Uterus (tissue), 4 donors: ENCODE measurements around the gene DMD. TPM values are rescaled to one million over a fixed set of nuclear protein-coding genes. Genes with fewer than 3 reads are reported as not detected.

Source experiments
- DNase-seq, 2 donors: peaks; one replicate each; pipeline ENCODE4 v3.0.0-alpha.2; 2019 to 2020
- H3K27ac ChIP-seq, 2 donors: fragments of 200-600 bp; sonication (generic); 1 replicate in 1 of 2; 2 replicates in 1 of 2; pipeline ENCODE4 v1.5.1; 2016 to 2018
- H3K27me3 ChIP-seq, 2 donors: fragments of 200-600 bp; sonication (generic); one replicate each; pipeline ENCODE4 v1.5.1; 2018 to 2019; ENCODE audit warnings: control low read depth in 1 of 2
- H3K36me3 ChIP-seq, 2 donors: fragments of 200-600 bp; sonication (generic); one replicate each; pipeline ENCODE4 v1.5.1; 2019; ENCODE audit warnings: control low read depth in 1 of 2
- H3K4me1 ChIP-seq, 2 donors: fragments of 200-600 bp; sonication (generic); one replicate each; pipeline ENCODE4 v1.5.1; 2018 to 2019; ENCODE audit warnings: control low read depth in 1 of 2
- H3K4me3 ChIP-seq, 2 donors: fragments of 200-600 bp; sonication (generic); 1 replicate in 1 of 2; 2 replicates in 1 of 2; pipeline ENCODE4 v1.5.1; 2018 to 2019; ENCODE audit warnings: mild to moderate bottlenecking in 1 of 2
- H3K9me3 ChIP-seq, 2 donors: fragments of 200-600 bp; sonication (generic); one replicate each; pipeline ENCODE4 v1.5.1; 2019; ENCODE audit warnings: control low read depth in 1 of 2
- CTCF ChIP-seq, 4 experiments: fragments of 200-600 bp in 2 of 4; fragments of 450-650 bp in 2 of 4; sonication (generic) in 2 of 4; IDR thresholded peaks; one replicate each; pipeline ENCODE4 v1.5.1; 2016 to 2019; ENCODE audit warnings: antibody characterized with exemption in 4 of 4, mild to moderate bottlenecking in 2 of 4, moderate library complexity in 1 of 4
- POLR2A ChIP-seq, 2 donors: fragments of 450-650 bp; IDR thresholded peaks; one replicate each; pipeline ENCODE4 v1.6.1; 2016; ENCODE audit warnings: antibody characterized with exemption in 2 of 2, mild to moderate bottlenecking in 1 of 2, moderate library complexity in 1 of 2
- intact Hi-C: fragments of 100-400 bp; cut with DNase I; formaldehyde crosslinking; loops from one replicate; pipeline ENCODE4 v1.15.1; 2023; ENCODE audit warnings: low total_unique reads
- total RNA-seq, 4 donors: library from RNA; depleted of rRNA in 3 of 4; stranded (reverse); fragments of >200 nt in 3 of 4; gene quantifications; one replicate each; pipeline versions ENCODE4 v1.1.0 to v1.2.4, GENCODE V29; 2014 to 2023
- donor health status: DM: yes; HTN: yes; CAD: no.

Gene DMD
- total RNA-seq, 4 donors from 2014 or later, result 73.8 to 147 (median 97.8) TPM

- no peak for TF ChIP-seq POLR2A (IDR thresholded peaks at IDR 0.05)
- no peak for TF ChIP-seq CTCF (IDR thresholded peaks at IDR 0.05)
- no peaks in the 10 kb centered on the region for H3K4me1 ChIP-seq
- intact Hi-C loops, result no loop called here
- no peaks in the 10 kb centered on the region for H3K36me3 ChIP-seq
- no peak overlapping the region for H3K27ac ChIP-seq
- no peaks in the 10 kb centered on the region for H3K9me3 ChIP-seq
- no peak overlapping the region for H3K4me3 ChIP-seq
- DNase-seq, result no peak
- no peaks in the 10 kb centered on the region for H3K27me3 ChIP-seq
Measured at GRCh38 chrX:31128855-31129254, 2082.5 kb downstream of the DMD start.

- Histone ChIP-seq H3K27me3 (no peaks in the 10 kb centered on the region), H3K36me3 (no peaks in the 10 kb centered on the region), H3K9me3 (no peaks in the 10 kb centered on the region), H3K27ac (no peak overlapping the region), H3K4me3 (no peak overlapping the region), H3K4me1 (no peaks in the 10 kb centered on the region)
- no peak for DNase-seq
- TF ChIP-seq POLR2A (IDR thresholded peaks at IDR 0.05), result no peak
- TF ChIP-seq CTCF (IDR thresholded peaks at IDR 0.05), result no peak
- intact Hi-C loops, result no loop called here
Measured at GRCh38 chrX:31127716-31128115, 2083.6 kb downstream of the DMD start.

GRCh38 chrX:31126205-31126604 is 2085.1 kb downstream of the DMD start:
- Histone ChIP-seq H3K9me3 (no peaks in the 10 kb centered on the region), H3K27ac (no peak overlapping the region), H3K4me3 (no peak overlapping the region), H3K36me3 (no peaks in the 10 kb centered on the region), H3K4me1 (no peaks in the 10 kb centered on the region), H3K27me3 (no peaks in the 10 kb centered on the region)
- TF ChIP-seq CTCF (IDR thresholded peaks at IDR 0.05) (no peak), POLR2A (IDR thresholded peaks at IDR 0.05) (no peak)
- intact Hi-C loops, result no loop called here
- DNase-seq, result no peak

- Histone ChIP-seq H3K27ac (no peak overlapping the region), H3K27me3 (no peaks in the 10 kb centered on the region), H3K4me1 (no peaks in the 10 kb centered on the region), H3K36me3 (no peaks in the 10 kb centered on the region), H3K4me3 (no peak overlapping the region), H3K9me3 (no peaks in the 10 kb centered on the region)
- no peak for TF ChIP-seq POLR2A (IDR thresholded peaks at IDR 0.05)
- TF ChIP-seq CTCF (IDR thresholded peaks at IDR 0.05), result no peak
- DNase-seq, result no peak
- intact Hi-C loops, result no loop called here
Measured at GRCh38 chrX:31124536-31124935, 2086.8 kb downstream of the DMD start.

GRCh38 chrX:31123335-31123734 is 2088.0 kb downstream of the DMD start:
- Histone ChIP-seq H3K9me3 (no peaks in the 10 kb centered on the region), H3K4me3 (no peak overlapping the region), H3K4me1 (no peaks in the 10 kb centered on the region), H3K36me3 (no peaks in the 10 kb centered on the region), H3K27me3 (no peaks in the 10 kb centered on the region), H3K27ac (no peak overlapping the region)
- intact Hi-C loops, result no loop called here
- TF ChIP-seq POLR2A (IDR thresholded peaks at IDR 0.05) (no peak), CTCF (IDR thresholded peaks at IDR 0.05) (no peak)
- no peak for DNase-seq
